HTR-8/SVneo (cell line): ENCODE measurements around the gene SSMEM1.
"Not testable (repeated sequence)": the region's sequence is repeated elsewhere in the genome, so short reads cannot be mapped to it uniquely, and the experiment has no call there.

Experiments used
- DNase-seq: peaks from one replicate; pipeline ENCODE4 v3.0.0; 2011; ENCODE audit warnings: low spot score, mixed read lengths; ENCODE audit not compliant: insufficient read length
- FAIRE-seq: peaks from 2 replicates; lab custom pipeline; 2011; peaks lifted over from hg19 to GRCh38; lab: Jason Lieb, UNC

The SSMEM1 gene, protein sequence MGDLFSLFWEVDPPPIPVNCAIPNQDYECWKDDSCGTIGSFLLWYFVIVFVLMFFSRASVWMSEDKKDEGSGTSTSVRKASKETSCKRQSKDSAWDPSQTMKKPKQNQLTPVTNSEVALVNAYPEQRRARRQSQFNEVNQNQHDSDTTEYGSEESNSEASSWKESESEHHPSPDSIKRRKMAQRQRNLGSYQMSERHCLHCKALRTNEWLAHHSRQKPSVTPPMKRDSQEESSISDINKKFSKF

DNA sequence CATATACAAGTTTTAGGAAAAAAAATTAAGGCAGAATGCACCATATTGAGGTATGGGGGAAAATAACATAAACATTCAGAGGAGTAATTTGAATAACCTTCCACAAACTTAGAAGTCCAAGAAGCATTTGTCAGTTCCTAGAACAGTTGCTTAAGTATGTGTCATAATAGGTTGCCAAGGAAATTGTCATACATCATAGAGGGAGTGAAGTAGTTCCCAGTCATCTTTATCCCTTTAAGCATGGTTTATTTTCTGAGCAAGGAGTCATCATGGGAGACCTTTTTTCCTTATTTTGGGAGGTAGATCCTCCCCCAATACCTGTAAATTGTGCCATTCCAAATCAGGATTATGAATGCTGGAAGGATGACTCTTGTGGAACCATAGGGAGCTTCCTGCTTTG, at the start of gene SSMEM1:
TSS of gene SSMEM1 (plus strand) at position 219 of the 400 bp plus-strand sequence. CDS start at position 270, 51 bp downstream.
- peak; percentile 5 for DNase-seq

DNA sequence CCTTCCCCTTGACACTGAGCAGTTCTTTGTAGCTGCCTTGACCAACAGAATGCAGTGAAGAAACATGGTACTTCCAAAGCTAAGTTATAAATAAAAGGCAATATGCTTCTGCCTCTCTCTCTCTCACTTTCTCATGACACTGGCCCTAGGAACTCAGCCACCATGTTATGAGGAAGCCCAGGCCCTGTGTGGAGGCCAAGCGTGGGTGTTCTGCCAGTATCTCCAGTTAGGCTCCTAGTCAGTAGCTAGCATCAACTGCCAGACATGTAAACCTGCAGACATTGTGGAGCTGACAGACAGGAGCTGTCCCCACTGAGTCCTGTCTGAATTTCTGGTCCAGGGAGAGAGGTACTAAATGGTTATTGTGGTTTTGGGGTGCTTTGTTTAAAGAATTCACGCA, 47.6 kb upstream of the SSMEM1 start:
- FAIRE-seq (no peak), DNase-seq (no peak)

More for the DNA sequence above, at the start of gene SSMEM1:
- no peak for FAIRE-seq

DNA sequence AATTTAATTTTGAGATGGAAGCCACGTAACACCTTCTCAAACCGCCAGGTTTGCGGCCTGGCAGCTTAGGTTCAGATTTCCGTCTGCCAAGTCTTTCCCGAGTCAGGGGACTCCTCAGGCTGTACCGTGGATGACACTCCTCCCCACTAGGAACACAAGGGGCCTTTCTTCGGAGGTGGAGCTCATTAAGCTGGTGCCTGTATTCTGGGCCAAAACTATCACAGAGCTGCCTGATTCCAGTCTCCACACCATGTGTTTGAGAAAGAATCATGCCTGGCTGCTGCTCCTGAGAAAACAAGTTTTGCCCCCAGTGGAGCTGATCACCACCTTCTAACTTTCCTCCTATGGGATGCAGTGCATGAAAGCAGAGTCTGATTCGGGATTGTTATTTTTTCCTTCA, 47.2 kb upstream of the SSMEM1 start:
- FAIRE-seq (no peak), DNase-seq (no peak)

DNA sequence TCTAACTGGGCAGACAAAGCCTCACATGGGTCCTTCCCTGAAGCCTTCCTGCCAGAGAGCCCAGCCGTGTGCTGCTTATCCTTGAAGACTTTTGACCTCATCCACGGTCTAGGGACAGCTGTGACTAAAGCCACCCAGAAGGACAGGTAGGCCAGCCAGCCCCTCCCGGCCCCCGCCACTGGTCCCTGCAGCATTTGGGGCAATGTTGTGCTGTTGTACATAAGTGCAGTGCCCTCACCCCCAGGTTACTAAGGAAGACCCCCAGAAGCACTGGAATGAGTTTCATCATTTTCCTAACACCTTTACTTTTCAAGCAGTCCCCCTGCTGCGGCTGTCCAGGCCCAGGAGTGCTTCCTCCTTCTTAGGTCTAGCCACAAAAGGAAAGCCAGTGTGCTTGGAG, 45.5 kb upstream of the SSMEM1 start:
- DNase-seq (no peak), FAIRE-seq (no peak)

DNA sequence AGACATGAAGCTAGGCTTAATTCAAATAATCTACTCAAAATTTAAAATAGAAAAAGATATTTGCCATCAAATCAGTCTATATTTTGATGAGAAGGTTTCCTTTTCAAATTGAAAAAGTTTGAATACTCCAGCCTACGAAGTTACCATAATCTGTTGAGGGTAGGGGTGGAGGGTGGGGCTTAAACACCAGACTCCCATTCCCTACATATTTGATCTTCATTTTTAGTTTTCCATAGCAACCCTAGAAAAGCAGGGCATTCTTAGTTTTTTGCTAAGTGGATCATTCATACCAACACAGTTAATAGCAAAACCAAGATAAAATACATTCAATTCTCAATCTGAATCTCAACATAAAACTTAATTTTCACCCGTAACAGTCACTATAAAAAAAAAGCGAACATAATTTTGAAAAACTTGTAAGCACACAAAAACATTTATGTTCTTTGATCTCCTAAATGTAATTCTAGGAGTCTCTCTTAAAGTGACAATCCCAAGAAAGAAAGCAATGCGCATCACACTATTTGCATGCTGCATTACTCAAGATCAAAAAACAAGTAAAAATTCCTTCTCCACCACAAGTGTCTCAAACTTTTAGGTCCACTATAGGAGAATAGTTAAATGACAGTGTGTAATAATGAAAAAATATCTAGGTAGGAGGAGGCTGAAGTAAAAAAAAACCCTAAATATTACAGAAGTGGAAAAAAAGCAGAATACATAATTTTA, 33.3 kb upstream of the SSMEM1 start:
- FAIRE-seq, result no peak

DNA sequence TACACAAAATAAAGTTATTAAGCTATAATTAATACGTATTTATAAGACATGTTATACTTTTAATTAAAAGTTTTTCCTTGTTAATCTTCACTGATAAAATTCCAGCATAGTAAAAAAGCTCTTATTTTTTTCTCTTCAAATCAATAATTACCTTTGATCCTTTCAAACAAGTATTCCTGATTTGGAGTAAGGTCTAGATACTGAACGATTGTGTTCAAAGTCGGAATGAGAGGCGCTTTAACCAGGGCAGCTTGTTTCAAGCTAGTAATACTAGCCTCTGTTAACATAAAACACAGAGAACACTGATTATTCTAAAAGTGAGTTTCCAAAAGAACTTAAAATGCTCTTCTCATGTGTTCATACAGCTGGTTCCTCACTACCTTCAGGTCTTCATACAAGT, 29.4 kb upstream of the SSMEM1 start:
- FAIRE-seq (no peak), DNase-seq (no peak)

More for the DNA sequence above, 33.3 kb upstream of the SSMEM1 start:
- DNase-seq, result no peak

DNA sequence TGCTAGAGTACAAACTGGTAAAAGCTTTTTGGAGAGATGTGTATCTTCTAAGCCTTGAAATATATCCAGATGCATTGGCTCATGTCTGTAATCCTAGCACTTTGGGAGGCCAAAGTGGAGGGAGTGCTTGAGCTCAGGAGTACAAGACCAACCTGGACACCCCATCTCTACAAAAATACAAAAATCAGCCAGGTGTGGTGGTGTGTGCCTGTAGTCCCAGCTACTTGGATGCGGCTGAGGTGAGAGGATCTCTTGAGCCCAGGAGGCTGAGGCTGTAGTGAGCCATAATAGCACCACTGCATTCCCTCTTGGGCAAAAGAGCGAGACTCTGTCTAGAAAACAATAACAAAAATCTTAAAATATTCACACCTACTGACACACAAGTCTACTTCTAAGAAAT, 28.0 kb upstream of the SSMEM1 start:
- DNase-seq (no peak), FAIRE-seq (no peak)

DNA sequence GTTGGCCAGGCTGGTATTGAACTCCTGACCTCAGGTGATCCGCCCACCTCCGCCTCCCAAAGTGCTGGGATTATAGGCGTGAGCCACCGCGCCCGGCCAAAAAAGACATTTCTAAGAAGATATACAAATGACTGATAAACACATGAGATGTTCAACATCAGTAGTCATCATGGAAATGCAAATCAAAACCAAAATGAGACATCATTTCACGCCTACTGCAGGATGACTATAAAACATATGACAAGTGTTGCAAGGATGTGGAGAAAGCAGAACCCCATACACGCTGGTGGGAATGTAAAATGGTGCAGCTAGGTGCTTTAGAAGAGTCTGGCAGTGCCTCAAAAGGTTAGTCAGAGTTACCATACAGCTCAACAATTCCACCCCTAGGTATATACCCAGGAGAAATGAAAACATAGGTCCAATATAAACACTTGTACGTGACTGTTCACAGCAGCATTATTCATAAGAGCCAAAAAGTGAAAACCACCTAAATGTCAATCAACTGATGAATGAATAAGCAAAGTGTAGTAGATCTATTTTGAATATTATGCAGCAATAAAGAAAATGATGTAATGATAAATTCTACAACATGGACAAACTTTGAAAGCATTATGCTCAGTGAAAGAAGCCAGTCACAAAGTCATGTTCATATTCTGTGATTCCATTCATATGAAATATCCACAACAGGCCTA, 26.9 kb upstream of the SSMEM1 start:
- DNase-seq, result no peak
- FAIRE-seq, result no peak

DNA sequence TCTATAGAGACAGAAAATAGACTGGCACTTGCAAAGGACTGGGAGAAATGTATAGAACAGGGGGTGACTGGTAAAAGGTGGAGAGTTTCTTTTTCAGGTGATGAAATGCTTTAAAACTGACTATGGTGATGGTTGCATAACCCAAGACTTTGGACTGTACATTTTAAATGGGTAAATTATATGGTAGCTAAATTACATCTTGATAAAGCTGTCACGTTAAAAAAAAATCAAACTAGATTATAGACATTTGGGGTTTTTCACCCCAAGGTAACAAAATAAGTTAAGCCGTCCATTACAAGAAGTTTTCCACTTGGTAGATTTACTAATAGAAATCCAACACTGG, 26.4 kb upstream of the SSMEM1 start:
- FAIRE-seq, result no peak
- DNase-seq, result no peak

DNA sequence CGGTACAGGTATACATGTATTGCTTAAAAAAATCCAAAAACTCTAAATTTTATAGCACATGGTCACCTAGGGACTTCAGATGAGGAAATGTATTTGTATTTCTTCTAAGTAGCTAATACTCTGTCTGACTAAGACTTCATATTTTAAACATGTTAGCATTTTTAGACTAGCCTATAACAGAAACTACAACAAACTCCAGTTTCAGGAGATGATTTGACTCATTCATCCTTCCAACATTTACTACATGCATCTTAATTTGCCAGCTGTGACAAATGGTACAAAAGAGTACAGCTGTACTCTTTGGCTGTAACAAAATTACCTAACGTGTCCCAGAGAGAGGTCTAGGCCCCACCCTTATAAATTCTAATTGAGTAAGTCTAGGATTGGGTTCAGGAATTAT, 24.7 kb upstream of the SSMEM1 start:
- DNase-seq, result no peak
- FAIRE-seq, result no peak

DNA sequence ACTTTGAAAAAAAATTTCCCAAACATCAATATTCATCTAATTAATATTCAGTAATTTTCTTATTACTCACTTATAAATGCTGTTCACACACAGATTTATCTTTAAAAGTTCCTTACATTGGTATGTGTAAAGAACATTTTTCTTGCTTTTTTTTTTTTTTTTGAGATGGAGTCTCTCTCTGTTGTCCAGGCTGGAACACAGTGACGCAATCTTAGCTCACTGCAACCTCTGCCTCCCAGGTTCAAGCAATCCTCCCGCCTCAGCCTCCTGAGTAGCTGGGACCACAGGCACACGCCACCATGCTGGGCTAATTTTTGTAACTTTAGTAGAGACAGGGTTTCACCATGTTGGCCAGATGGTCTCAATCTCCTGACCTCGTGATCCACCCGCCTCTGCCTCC, 23.3 kb upstream of the SSMEM1 start:
- DNase-seq, FAIRE-seq: not testable (repeated sequence)

DNA sequence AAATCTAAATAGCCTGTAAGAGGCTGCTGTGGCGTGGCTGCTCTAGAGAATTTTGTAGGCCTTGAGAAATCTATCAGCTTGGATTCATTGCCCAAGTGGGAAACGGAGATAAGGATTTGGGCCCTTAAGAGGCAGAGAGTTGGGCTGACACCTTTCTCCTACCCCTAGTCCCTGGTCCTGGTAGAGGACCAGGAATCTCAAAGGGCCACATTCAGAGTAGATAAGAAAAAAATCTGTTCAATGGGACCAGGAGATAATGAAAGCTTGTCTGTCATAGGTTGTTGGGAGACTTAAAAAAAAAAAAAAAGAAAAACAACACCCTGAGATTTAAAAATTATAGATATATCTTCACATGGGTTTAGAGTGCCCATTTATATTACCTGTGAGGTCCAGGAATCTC, 20.3 kb upstream of the SSMEM1 start:
- DNase-seq (no peak), FAIRE-seq (no peak)

DNA sequence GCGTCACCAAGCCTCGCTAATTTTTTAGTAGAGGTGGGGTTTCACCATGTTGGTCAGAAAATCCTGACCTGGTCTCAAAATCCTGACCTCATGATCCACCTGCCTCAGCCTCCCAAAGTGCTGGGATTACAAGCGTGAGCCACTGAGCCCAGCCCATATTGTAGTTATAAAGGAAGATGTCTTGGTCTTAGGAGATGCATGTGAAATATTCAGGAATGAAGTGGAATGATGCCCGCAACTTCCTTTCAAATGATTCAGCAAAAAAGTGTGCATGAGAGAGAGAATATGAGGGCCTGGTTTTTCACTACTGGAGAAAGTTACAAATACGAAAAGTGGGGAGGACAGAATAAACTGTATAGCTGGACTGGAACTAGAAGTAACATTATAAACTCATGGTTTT, 18.3 kb upstream of the SSMEM1 start:
- FAIRE-seq (no peak), DNase-seq (no peak)

DNA sequence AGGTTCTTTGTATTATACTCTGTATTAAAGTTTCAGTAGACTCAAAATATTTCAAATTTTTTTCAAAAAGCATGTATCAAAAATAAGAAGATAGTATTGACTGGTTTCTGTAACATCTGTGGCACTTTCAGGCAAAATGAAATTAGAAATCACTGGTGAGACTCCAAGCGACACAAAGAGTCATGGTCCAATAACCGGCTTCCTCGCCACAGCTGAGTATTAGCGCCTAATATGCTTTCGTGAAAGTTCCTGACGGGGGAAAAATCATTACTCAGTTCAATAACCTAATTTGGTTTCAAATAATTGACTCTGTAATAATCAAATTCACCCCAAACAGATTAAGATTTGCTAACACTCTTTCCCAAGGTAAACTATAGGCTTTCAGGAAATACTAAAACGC, 15.9 kb upstream of the SSMEM1 start:
- FAIRE-seq, result no peak

DNA sequence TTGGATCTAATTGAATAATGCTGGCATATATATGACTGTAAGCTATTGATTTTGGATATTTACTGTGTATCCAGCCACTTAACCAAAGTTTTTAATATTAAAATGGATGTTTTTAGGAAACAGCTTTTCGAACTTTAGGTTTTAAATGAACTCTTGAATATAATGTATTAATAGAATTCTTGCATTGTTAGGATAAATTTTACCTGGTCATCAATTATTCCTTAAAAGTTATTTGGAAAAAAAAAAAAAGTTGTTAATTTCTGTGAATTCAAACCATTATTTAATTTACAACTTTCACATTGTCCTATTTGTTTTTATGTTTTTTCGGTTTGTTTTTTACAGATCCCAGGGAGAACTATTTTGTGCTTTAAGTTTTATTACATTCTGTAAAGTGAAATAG, 12.3 kb upstream of the SSMEM1 start:
- no peak for FAIRE-seq
- DNase-seq, result no peak

More for the DNA sequence above, 15.9 kb upstream of the SSMEM1 start:
- DNase-seq, result no peak

DNA sequence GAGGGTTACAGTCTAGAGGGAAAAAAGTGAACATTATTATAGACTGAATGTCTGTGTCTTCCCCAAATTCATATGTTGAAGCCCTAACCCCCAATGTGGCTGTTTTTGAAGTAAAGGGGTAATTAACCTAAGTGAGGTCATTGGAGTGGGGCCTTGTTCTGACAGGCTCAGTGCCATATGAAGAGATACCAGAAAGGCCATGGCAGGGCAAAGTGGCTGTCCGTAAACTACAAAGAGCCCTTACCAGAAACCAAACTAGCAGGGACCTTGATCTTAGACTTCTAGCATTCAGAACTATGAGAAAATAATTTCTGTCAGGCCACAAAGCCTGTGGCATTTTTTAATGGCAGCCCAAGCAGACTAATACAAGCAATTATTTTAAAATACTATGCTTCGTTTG, 11.2 kb upstream of the SSMEM1 start:
- FAIRE-seq (no peak), DNase-seq (no peak)

DNA sequence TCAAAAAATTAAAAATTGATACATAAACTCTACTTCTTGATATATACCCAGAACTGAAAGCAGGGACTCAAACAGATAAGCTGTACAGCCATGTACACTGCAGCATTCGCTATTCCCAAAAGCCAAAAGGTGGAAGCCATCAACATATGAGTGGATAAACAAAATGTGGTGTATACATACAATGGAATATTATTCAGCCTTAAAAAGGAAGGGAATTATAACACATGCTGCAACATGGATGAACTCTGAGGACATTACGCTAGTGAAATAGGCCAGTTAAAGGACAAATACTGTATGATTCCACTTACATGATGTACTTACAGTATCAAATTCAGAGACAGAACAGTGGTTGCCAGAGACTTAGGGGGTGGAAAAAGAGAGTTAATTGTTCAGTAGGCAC, 10.6 kb upstream of the SSMEM1 start:
- FAIRE-seq, result no peak

DNA sequence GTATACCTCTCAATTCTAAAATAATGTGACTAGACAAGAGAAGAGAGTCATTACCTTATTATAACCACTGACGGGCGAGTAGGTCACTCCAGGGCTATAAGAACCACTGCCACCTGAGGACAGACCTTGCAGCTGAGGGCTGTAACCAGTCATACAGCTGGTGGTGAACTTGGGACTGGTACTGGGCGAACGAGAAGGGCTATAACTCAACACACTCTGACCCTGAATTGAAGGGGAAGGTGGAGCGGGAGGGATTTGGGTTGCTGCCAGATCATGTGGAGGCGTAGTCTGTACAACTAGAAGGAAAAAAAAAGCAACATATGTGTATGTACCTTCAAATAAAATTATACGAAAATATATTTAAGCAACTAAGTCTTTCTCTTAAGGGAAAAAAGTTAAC, 5.9 kb upstream of the SSMEM1 start:
- FAIRE-seq (no peak), DNase-seq (no peak)

More for the DNA sequence above, 10.6 kb upstream of the SSMEM1 start:
- no peak for DNase-seq

DNA sequence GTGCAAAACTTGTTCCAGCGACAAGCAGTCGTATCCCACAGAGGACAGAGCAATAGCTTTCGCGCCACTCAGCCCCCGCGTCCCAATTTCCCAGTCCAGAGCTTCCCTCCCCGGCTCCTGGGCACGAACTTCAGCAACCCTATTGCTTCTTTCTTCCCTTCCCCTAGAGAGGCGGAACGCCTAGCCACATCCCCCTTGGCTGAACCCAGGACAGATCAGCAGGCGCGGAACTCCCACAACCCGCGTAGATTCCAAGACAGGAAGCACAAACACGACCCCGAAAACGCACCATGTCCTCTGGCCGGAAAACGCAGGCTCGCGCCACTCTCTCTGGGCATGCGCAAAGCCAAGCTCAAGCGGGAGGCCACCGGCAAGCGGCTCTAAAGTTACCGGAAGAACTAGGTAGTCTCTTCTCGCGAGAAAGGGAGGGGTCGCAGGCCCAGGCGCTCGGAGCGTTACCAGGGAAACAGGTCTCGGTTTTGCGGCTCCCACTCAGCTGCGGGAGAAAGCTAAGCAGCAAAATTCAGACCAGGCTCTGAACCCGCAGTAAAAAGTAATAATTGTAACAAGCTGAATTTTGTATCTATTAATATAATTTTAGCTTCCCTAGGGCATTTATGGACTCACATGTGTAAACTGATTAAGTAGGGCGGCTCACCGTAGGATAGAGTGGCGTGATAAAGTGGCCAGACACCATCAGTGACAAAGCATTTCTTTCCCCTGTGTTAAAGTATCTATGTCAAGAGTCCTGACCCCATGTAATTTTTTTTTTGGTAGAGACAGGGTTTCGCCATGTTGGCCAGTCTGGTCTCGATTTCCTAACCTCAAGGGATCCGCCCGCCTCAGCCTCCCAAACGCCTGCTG, 2.3 kb upstream of the SSMEM1 start, which contains the start of gene TMEM209:
TSS of gene TMEM209 (minus strand) at position 323 of the 864 bp plus-strand sequence. CDS start at position 292, 31 bp downstream.
- DNase-seq, result peak; percentile 90
- no peak for FAIRE-seq

DNA sequence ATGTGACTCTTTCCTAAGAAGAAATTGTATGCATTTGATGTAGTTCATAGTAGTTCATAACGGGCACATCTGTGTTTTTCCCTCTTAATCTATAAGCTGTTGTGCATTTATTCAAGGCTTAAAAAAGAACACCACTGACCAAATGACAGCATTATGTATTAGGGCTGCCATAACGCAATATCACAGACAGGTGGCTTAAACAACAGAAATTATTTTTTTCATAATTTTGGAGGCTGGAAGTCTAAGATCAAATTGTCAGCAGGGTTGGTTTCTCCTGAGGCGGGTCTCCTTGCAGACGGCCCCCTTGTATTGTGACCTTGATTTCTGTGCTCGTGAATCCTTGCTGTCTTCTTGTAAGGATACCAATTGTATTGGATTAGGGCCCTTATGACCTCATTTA, 627 bp upstream of the SSMEM1 start:
- no peak for DNase-seq

More for the DNA sequence above, 627 bp upstream of the SSMEM1 start:
- no peak for FAIRE-seq
